ENCODE measurements around the gene PON2.
"Not testable (repeated sequence)": the region's sequence is repeated elsewhere in the genome, so short reads cannot be mapped to it uniquely, and the experiment has no call there.

Gene PON2

DNA sequence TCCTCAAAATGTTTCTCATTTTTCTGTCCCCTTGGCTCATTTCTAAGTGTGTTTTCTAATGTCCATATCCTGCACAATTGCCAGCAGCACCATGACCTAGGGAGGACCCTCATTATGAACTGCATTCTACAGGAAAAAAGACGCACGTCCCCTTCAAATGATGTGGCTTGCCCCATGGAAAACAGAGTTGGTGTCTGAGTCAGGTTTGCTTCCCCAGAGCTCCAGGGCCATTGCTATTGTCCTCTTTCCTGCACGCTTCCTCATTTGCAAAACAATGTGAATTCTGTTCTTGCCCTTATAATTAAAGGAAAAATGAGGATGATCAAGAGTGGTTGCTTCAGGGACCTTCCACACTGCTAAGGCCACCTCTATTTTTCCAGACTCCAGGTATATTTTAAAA, 36.2 kb upstream of the PON2 start:
- Histone ChIP-seq H3K9me3 (ENCODE audit: control insufficient read depth, low read length) (no peaks in the 10 kb centered on the region), H3K4me3 (ENCODE audit: low read length) (no peak overlapping the region), H3K4me1 (ENCODE audit: control insufficient read depth, insufficient read depth, low read length) (peaks cover 5% of the 10 kb centered on the region)

DNA sequence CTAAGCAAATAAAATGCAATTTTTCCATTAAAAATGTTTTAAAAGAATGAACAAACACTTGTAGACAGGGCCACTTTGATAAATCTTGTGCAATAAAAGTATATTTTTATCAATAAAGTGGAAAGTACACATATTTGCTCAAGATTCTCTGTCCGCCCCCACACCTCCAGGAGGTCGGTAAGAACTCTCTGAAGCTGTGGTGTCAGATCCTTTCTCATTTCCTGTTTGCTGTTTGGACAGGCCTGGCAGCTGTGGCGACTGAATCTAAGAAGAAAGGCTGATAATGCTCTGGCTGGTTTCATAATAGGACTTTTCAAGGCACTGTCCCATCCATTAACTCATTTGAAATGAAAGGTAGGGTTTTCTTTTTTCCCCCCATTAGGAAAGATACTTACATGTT, 35.6 kb upstream of the PON2 start:
- peaks cover 5% of the 10 kb centered on the region for H3K4me1 ChIP-seq (ENCODE audit: control insufficient read depth, insufficient read depth, low read length)
- H3K4me3 ChIP-seq (ENCODE audit: low read length): no peak overlapping the region
- H3K9ac ChIP-seq (ENCODE audit: low read length): no peak overlapping the region
- H3K9me3 ChIP-seq (ENCODE audit: control insufficient read depth, low read length): no peaks in the 10 kb centered on the region
- no peaks in the 10 kb centered on the region for H3K27me3 ChIP-seq (replicated peaks; ENCODE audit: control insufficient read depth, insufficient read depth, low read length)
- no peak for DNase-seq (ENCODE audit: low read depth)
- no peaks in the 10 kb centered on the region for H3K36me3 ChIP-seq (ENCODE audit: control insufficient read depth, insufficient read depth, low read length, severe bottlenecking)

More for the DNA sequence above, 36.2 kb upstream of the PON2 start:
- H3K36me3 ChIP-seq (ENCODE audit: control insufficient read depth, insufficient read depth, low read length, severe bottlenecking): no peaks in the 10 kb centered on the region
- no peaks in the 10 kb centered on the region for H3K27me3 ChIP-seq (replicated peaks; ENCODE audit: control insufficient read depth, insufficient read depth, low read length)
- H3K9ac ChIP-seq (ENCODE audit: low read length): no peak overlapping the region
- DNase-seq (ENCODE audit: low read depth): no peak

DNA sequence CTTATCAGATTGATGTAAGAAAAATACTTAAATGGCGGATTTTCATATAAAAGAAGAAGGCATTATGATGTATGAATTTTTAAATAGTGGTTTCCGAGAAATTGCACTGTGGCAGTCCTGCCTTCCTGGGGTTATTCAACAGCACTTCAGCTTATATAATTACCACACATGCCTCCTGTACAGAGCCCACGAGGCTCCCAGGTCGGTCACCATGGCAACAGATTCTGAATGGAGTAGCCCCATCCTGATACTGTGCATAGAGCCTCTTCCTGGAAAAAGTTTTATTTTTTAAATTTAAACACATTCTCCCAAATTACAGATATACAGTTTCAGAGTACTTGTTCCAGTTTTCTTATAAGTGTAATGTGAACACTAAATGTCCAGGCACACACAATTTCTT, 35.0 kb upstream of the PON2 start:
- no peak for DNase-seq (ENCODE audit: low read depth)
- H3K27me3 ChIP-seq (replicated peaks; ENCODE audit: control insufficient read depth, insufficient read depth, low read length): no peaks in the 10 kb centered on the region
- no peak overlapping the region for H3K9ac ChIP-seq (ENCODE audit: low read length)
- no peaks in the 10 kb centered on the region for H3K36me3 ChIP-seq (ENCODE audit: control insufficient read depth, insufficient read depth, low read length, severe bottlenecking)
- no peaks in the 10 kb centered on the region for H3K9me3 ChIP-seq (ENCODE audit: control insufficient read depth, low read length)
- peaks cover 5% of the 10 kb centered on the region for H3K4me1 ChIP-seq (ENCODE audit: control insufficient read depth, insufficient read depth, low read length)
- H3K4me3 ChIP-seq (ENCODE audit: low read length): no peak overlapping the region

DNA sequence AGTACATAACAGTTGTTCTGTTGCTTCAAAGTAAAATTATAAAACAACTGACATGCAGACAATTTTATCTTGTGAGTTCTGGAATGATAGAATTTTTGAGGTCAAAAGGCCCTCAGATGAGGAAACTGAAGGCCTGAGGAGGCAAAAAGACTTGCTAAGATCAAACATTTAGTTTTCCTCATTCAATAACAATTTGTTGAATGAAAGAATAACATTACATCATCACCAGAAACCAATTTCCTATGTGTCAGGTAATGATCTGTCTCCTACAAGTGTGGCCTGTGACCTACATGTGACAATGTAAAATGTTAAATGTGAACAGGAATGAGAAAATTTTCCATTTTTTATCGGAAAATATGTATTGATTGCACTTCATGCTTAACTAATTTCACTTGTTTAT, 34.4 kb upstream of the PON2 start:
- peaks cover 5% of the 10 kb centered on the region for H3K4me1 ChIP-seq (ENCODE audit: control insufficient read depth, insufficient read depth, low read length)

DNA sequence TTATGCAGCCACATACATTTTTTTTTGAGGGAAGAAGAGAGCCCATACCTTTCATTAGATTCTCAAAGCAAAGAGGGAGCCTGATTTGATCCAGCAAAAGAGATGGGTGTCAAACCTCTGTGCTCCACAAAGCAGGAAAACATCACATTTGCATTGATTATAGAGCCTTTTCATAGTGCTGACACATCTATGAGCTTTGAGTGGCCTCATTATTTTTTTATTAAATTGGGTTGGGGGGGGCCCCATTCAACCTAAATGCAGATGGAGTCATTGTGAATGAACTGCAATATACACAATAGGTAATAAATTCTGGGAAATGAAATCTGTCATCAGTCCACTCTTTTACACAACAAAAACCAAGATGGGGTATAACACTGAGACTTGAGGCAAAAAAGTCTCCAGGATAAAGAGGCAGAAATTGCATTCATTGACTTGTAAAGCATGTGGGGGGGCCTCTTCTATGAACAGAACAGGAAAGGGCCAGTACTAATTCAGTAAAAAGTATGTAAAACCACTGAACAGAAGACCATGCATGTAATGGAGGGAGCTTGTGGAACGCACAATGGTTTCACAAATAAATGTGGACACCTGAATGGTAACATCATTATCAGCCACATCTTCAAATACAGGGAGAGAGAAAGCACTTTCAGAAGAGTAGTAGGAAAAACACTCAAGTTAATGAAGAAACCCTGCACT, 33.2 kb upstream of the PON2 start:
- H3K36me3 ChIP-seq (ENCODE audit: control insufficient read depth, insufficient read depth, low read length, severe bottlenecking): no peaks in the 10 kb centered on the region
- H3K9me3 ChIP-seq (ENCODE audit: control insufficient read depth, low read length): no peaks in the 10 kb centered on the region
- H3K27me3 ChIP-seq (replicated peaks; ENCODE audit: control insufficient read depth, insufficient read depth, low read length): no peaks in the 10 kb centered on the region
- H3K4me3 ChIP-seq (ENCODE audit: low read length): no peak overlapping the region
- H3K4me1 ChIP-seq (ENCODE audit: control insufficient read depth, insufficient read depth, low read length): peaks cover 5% of the 10 kb centered on the region
- no peak for DNase-seq (ENCODE audit: low read depth)
- no peak overlapping the region for H3K9ac ChIP-seq (ENCODE audit: low read length)

More for the DNA sequence above, 34.4 kb upstream of the PON2 start:
- H3K9me3 ChIP-seq (ENCODE audit: control insufficient read depth, low read length): no peaks in the 10 kb centered on the region
- H3K36me3 ChIP-seq (ENCODE audit: control insufficient read depth, insufficient read depth, low read length, severe bottlenecking): no peaks in the 10 kb centered on the region
- H3K27me3 ChIP-seq (replicated peaks; ENCODE audit: control insufficient read depth, insufficient read depth, low read length): no peaks in the 10 kb centered on the region
- no peak for DNase-seq (ENCODE audit: low read depth)
- no peak overlapping the region for H3K4me3 ChIP-seq (ENCODE audit: low read length)
- no peak overlapping the region for H3K9ac ChIP-seq (ENCODE audit: low read length)

DNA sequence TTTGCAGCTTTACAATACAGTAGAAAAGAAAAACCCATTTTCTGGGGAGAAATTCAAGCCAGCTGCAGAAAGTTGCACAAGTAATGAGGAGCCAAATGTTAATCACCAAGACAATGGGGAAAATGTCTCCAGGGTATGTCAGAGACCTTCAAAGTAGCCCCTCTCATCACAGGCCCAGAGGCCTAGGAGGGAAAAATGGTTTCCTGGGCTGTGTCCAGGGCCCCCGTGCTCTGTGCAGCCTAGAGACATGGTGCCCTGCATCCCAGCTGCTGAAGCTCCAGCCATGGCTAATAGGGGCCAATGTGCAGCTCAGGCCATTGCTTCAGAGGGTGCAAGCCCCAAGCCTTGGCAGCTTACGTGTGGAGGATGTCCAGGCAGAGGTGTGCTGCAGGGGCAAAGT, 25.8 kb upstream of the PON2 start:
- not testable (repeated sequence) for H3K4me3 ChIP-seq (ENCODE audit: low read length); H3K4me1 ChIP-seq (ENCODE audit: control insufficient read depth, insufficient read depth, low read length); H3K36me3 ChIP-seq (ENCODE audit: control insufficient read depth, insufficient read depth, low read length, severe bottlenecking); DNase-seq (ENCODE audit: low read depth); H3K9me3 ChIP-seq (ENCODE audit: control insufficient read depth, low read length); H3K9ac ChIP-seq (ENCODE audit: low read length); H3K27me3 ChIP-seq (replicated peaks; ENCODE audit: control insufficient read depth, insufficient read depth, low read length)

DNA sequence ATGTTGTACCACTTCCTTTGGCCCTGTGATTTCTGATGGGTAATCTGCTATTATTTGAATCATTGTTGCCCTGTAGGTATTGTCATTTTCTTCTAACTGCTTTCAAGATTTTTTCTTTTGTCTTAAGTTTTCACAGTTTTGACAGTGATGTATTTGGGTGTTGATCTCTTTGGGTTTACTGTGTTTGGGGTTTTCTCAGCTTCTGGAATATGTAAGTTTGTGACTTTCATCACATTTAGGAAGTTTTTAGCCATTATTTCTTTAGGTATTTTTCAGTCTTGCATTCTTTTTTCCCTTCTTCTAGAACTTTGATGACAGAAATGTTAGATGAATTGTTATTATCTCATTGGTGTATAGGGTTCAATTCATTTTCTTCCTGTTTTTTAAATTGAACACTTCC, 23.1 kb upstream of the PON2 start:
- H3K9ac ChIP-seq (ENCODE audit: low read length): no peak overlapping the region
- no peak overlapping the region for H3K4me3 ChIP-seq (ENCODE audit: low read length)
- DNase-seq (ENCODE audit: low read depth): no peak
- H3K9me3 ChIP-seq (ENCODE audit: control insufficient read depth, low read length): peaks cover 7% of the 10 kb centered on the region
- H3K36me3 ChIP-seq (ENCODE audit: control insufficient read depth, insufficient read depth, low read length, severe bottlenecking): no peaks in the 10 kb centered on the region
- H3K4me1 ChIP-seq (ENCODE audit: control insufficient read depth, insufficient read depth, low read length): no peaks in the 10 kb centered on the region
- no peaks in the 10 kb centered on the region for H3K27me3 ChIP-seq (replicated peaks; ENCODE audit: control insufficient read depth, insufficient read depth, low read length)

DNA sequence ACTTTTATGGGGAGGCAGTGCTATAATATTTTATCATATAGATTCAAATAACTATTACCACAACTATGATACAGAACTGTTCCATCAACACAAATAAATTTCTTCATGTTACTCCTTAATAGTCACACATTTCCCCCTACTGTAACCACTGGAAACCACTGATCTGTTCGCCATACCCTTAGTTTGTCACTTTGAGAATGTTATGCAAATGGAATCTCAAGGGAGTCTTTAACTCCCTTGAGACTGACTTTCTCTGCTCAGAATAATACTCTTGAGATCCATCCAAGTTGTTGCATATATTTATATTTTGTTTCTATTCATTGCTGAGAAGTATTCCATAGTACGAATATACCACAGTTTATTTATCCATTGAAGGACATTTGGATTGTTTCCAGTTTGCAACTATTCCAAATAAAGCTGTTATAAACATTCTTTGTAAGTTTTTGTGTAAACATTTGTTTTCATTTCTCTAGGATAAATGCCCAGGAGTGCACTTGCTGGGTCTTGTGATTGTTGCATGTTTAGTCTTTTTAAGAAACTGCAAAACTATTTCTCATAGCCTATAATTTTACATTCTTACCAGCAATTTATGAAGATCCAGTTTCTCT, 19.7 kb upstream of the PON2 start:
- Histone ChIP-seq H3K4me1 (ENCODE audit: control insufficient read depth, insufficient read depth, low read length) (no peaks in the 10 kb centered on the region), H3K9me3 (ENCODE audit: control insufficient read depth, low read length) (peaks cover 7% of the 10 kb centered on the region), H3K36me3 (ENCODE audit: control insufficient read depth, insufficient read depth, low read length, severe bottlenecking) (no peaks in the 10 kb centered on the region), H3K9ac (ENCODE audit: low read length) (no peak overlapping the region), H3K4me3 (ENCODE audit: low read length) (no peak overlapping the region), H3K27me3 (replicated peaks; ENCODE audit: control insufficient read depth, insufficient read depth, low read length) (no peaks in the 10 kb centered on the region)
- DNase-seq (ENCODE audit: low read depth): no peak

DNA sequence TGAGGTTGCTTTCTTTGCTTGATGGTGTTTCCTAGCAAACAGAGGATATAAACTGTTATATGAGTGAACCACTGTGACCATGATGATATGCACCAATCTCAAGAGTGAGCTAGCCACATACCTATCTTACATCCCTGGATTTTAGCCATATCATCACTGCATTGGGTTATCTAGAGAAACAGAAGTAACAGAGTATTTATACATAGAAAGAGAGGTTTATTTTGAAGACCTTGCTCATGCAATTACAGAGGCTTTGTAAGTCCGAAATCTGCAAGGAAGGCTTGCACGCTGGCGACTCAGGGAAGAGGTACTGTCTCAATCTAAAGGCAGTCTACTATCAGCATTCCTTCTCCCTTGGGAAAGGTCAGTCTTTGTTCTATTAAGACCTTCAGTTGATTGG, 11.8 kb upstream of the PON2 start:
- Histone ChIP-seq H3K9ac (ENCODE audit: low read length) (no peak overlapping the region), H3K4me1 (ENCODE audit: control insufficient read depth, insufficient read depth, low read length) (no peaks in the 10 kb centered on the region), H3K27me3 (replicated peaks; ENCODE audit: control insufficient read depth, insufficient read depth, low read length) (no peaks in the 10 kb centered on the region), H3K36me3 (ENCODE audit: control insufficient read depth, insufficient read depth, low read length, severe bottlenecking) (no peaks in the 10 kb centered on the region), H3K4me3 (ENCODE audit: low read length) (no peak overlapping the region), H3K9me3 (ENCODE audit: control insufficient read depth, low read length) (no peaks in the 10 kb centered on the region)
- DNase-seq (ENCODE audit: low read depth): no peak

DNA sequence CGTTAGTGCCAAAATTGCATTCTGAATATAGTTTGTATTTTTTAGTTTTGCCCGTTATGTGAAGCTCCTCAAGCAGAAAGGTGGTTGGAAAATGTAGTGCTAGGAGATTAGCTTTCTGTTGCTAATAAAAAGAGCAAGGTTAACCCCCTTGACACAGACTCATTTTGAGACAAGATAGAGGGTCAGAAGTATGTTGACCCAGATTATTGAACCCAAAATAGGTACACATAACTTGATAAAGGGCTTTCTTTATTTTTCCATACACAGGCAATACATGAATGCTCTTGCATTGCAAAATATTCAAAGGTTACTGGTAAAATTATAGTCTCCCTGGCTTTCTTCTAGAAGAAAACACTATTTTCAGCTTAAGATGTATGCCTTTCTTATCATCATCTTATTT, 10.0 kb upstream of the PON2 start:
- DNase-seq (ENCODE audit: low read depth): no peak
- H3K9ac ChIP-seq (ENCODE audit: low read length): no peak overlapping the region
- H3K9me3 ChIP-seq (ENCODE audit: control insufficient read depth, low read length): no peaks in the 10 kb centered on the region
- peaks cover 4% of the 10 kb centered on the region for H3K4me1 ChIP-seq (ENCODE audit: control insufficient read depth, insufficient read depth, low read length)
- no peaks in the 10 kb centered on the region for H3K27me3 ChIP-seq (replicated peaks; ENCODE audit: control insufficient read depth, insufficient read depth, low read length)
- no peak overlapping the region for H3K4me3 ChIP-seq (ENCODE audit: low read length)
- H3K36me3 ChIP-seq (ENCODE audit: control insufficient read depth, insufficient read depth, low read length, severe bottlenecking): no peaks in the 10 kb centered on the region

DNA sequence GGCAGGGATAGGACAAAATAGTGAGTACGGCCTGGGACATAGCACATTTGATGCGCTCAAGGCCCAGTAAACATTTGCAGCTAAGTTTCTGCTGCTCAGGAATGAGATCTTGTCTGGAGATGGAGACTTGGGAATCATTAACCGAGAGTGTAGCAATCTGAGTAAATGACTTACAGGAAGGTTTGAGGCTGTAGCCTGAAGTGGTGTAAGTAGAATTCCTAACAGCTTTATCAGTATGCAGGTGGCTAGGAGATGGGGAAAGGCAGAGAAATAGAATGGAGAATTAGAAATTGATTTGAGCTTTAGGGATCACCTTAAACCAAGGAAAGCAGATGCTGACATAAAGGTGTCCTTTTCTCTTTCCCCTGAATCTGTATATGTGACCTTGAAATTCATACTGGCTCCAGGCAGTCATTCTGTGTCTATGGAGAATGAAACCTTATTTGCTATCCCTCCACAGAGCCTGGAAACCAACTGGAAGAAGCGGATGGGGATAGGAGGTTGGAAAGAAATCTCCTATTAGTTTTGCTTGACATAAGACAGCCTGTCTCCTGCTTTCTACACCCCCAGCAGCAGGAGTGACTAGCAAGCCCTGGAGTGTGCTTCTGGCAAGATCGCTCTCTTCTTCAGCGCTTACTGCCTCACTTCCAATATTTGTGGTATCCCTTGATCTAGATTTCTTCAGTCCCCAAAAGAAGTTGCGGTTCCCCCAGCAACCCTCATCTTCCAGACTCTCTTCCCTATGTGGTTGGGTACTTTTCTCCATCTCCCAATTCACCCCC, 6.4 kb upstream of the PON2 start:
- no peaks in the 10 kb centered on the region for H3K27me3 ChIP-seq (replicated peaks; ENCODE audit: control insufficient read depth, insufficient read depth, low read length)
- H3K36me3 ChIP-seq (ENCODE audit: control insufficient read depth, insufficient read depth, low read length, severe bottlenecking): no peaks in the 10 kb centered on the region
- peaks cover 8% of the 10 kb centered on the region for H3K4me1 ChIP-seq (ENCODE audit: control insufficient read depth, insufficient read depth, low read length)
- no peaks in the 10 kb centered on the region for H3K9me3 ChIP-seq (ENCODE audit: control insufficient read depth, low read length)
- DNase-seq (ENCODE audit: low read depth): no peak
- H3K9ac ChIP-seq (ENCODE audit: low read length): no peak overlapping the region
- H3K4me3 ChIP-seq (ENCODE audit: low read length): no peak overlapping the region
